Measurements from ENCODE around the gene ASB8. TPM values are rescaled to one million over a fixed set of nuclear protein-coding genes. Genes with fewer than 3 reads are reported as not detected.

Gene ASB8
- total and polyA plus RNA-seq, 9 of the 15 experiments (the other 6 are each of a cell fraction or from before 2014, with no cell fraction given), result 13.3 to 29.0 (median 19.6) TPM

GRCh38 chr12:48203192-48203591 is 45.9 kb upstream of the ASB8 start, which contains the start of gene OR10AD1:
TSS of gene OR10AD1 (minus strand) at chr12:48203292. CDS start at chr12:48203292, 0 bp downstream.
- BruUV-seq (replicated peaks), result no TSS peak
- intact Hi-C loops (cut with micrococcal nuclease), result no loop called here
- Histone ChIP-seq H3K27me3 (ENCODE audit: control insufficient read depth in 2 of 2, insufficient read depth in 2 of 2, low read length in 2 of 2) (no peaks in the 10 kb centered on the region), H3K4me1 (replicated peaks in 1 of 2; ENCODE audit: control insufficient read depth in 2 of 2, insufficient read depth in 2 of 2, low read length in 2 of 2) (peaks cover 0 to 5% of the 10 kb centered on the region in 2 experiments; a peak in 3 of 5 replicates), H3K9me1 (ENCODE audit: control insufficient read depth, insufficient read depth, low read length) (no peaks in the 10 kb centered on the region), H3K4me3 (no peak within 1 kb of the TSS), H3K9ac (ENCODE audit: insufficient read depth in 1 of 2, low read depth in 2 of 2, low read length in 2 of 2) (no peak within 1 kb of the TSS), H3K4me2 (ENCODE audit: insufficient read depth, low read length) (no peak within 1 kb of the TSS), H2AFZ (ENCODE audit: low read depth, low read length) (no peak within 1 kb of the TSS), H3K27ac (ENCODE audit: extremely low read depth, low read depth, low read length) (no peak within 1 kb of the TSS), H3K36me3 (ENCODE audit: control insufficient read depth, insufficient read depth, low read length) (no peaks in the 10 kb centered on the region; the same call in 2 of the 3 replicates), H4K20me1 (replicated peaks; ENCODE audit: control insufficient read depth, insufficient read depth, low read length) (no peaks in the 10 kb centered on the region), H3K79me2 (ENCODE audit: control insufficient read depth, insufficient read depth, low read length) (peaks cover 22% of the 10 kb centered on the region), H3K9me3 (replicated peaks; ENCODE audit: control insufficient read depth, insufficient read depth, low read depth, low read length) (peaks cover 9% of the 10 kb centered on the region)
- no peak for DNase-seq (ENCODE audit: extremely low read depth in 1 of 4, low spot score in 3 of 4)
- in situ Hi-C loops (cut with MboI), result no loop called here
- ATAC-seq, result no peak
- TF ChIP-seq TSHZ1 (CRISPR knock-in tag; IDR thresholded peaks at IDR 0.05), result no peak
- TF ChIP-seq, protein P1, sequence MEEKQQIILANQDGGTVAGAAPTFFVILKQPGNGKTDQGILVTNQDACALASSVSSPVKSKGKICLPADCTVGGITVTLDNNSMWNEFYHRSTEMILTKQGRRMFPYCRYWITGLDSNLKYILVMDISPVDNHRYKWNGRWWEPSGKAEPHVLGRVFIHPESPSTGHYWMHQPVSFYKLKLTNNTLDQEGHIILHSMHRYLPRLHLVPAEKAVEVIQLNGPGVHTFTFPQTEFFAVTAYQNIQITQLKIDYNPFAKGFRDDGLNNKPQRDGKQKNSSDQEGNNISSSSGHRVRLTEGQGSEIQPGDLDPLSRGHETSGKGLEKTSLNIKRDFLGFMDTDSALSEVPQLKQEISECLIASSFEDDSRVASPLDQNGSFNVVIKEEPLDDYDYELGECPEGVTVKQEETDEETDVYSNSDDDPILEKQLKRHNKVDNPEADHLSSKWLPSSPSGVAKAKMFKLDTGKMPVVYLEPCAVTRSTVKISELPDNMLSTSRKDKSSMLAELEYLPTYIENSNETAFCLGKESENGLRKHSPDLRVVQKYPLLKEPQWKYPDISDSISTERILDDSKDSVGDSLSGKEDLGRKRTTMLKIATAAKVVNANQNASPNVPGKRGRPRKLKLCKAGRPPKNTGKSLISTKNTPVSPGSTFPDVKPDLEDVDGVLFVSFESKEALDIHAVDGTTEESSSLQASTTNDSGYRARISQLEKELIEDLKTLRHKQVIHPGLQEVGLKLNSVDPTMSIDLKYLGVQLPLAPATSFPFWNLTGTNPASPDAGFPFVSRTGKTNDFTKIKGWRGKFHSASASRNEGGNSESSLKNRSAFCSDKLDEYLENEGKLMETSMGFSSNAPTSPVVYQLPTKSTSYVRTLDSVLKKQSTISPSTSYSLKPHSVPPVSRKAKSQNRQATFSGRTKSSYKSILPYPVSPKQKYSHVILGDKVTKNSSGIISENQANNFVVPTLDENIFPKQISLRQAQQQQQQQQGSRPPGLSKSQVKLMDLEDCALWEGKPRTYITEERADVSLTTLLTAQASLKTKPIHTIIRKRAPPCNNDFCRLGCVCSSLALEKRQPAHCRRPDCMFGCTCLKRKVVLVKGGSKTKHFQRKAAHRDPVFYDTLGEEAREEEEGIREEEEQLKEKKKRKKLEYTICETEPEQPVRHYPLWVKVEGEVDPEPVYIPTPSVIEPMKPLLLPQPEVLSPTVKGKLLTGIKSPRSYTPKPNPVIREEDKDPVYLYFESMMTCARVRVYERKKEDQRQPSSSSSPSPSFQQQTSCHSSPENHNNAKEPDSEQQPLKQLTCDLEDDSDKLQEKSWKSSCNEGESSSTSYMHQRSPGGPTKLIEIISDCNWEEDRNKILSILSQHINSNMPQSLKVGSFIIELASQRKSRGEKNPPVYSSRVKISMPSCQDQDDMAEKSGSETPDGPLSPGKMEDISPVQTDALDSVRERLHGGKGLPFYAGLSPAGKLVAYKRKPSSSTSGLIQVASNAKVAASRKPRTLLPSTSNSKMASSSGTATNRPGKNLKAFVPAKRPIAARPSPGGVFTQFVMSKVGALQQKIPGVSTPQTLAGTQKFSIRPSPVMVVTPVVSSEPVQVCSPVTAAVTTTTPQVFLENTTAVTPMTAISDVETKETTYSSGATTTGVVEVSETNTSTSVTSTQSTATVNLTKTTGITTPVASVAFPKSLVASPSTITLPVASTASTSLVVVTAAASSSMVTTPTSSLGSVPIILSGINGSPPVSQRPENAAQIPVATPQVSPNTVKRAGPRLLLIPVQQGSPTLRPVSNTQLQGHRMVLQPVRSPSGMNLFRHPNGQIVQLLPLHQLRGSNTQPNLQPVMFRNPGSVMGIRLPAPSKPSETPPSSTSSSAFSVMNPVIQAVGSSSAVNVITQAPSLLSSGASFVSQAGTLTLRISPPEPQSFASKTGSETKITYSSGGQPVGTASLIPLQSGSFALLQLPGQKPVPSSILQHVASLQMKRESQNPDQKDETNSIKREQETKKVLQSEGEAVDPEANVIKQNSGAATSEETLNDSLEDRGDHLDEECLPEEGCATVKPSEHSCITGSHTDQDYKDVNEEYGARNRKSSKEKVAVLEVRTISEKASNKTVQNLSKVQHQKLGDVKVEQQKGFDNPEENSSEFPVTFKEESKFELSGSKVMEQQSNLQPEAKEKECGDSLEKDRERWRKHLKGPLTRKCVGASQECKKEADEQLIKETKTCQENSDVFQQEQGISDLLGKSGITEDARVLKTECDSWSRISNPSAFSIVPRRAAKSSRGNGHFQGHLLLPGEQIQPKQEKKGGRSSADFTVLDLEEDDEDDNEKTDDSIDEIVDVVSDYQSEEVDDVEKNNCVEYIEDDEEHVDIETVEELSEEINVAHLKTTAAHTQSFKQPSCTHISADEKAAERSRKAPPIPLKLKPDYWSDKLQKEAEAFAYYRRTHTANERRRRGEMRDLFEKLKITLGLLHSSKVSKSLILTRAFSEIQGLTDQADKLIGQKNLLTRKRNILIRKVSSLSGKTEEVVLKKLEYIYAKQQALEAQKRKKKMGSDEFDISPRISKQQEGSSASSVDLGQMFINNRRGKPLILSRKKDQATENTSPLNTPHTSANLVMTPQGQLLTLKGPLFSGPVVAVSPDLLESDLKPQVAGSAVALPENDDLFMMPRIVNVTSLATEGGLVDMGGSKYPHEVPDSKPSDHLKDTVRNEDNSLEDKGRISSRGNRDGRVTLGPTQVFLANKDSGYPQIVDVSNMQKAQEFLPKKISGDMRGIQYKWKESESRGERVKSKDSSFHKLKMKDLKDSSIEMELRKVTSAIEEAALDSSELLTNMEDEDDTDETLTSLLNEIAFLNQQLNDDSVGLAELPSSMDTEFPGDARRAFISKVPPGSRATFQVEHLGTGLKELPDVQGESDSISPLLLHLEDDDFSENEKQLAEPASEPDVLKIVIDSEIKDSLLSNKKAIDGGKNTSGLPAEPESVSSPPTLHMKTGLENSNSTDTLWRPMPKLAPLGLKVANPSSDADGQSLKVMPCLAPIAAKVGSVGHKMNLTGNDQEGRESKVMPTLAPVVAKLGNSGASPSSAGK (IDR thresholded peaks at IDR 0.05), result 0 out of 2 replicates have a peak, but pooled peaks have one; percentile 4
- no peak for FAIRE-seq
- WGBS (ENCODE audit: insufficient coverage, low coverage, missing lambda C conversion rate), result 58% methylated on average over 4 of the region's 4 CpGs
- ChIA-PET POLR2A (interaction anchor here (0.7 kb wide), 2 partner anchors 10 to 207 kb away, joined by 3 to 4 read pairs; no protein-coding TSS in a partner anchor), CTCF (ENCODE audit: low intra/inter-chr PET ratio) (no interaction called here)
